Glutamatergic neuron (in vitro differentiated cells): ENCODE data around the gene RCBTB1. TPM values are rescaled to one million over a fixed set of nuclear protein-coding genes. Genes with fewer than 3 reads are reported as not detected.

Source experiments
- DNase-seq: peaks from one replicate; pipeline ENCODE4 v3.0.0; 2022
- H3K27ac Mint-ChIP-seq: one replicate; pipeline ENCODE4 v1.8.0; 2020; ENCODE audit warnings: mild to moderate bottlenecking, mixed read lengths, inconsistent platforms; ENCODE audit not compliant: unreplicated experiment
- H3K27me3 Mint-ChIP-seq: one replicate; pipeline ENCODE4 v1.8.0; 2020; ENCODE audit warnings: mild to moderate bottlenecking, moderate library complexity, mixed read lengths, inconsistent platforms; ENCODE audit not compliant: unreplicated experiment
- H3K36me3 Mint-ChIP-seq: one replicate; pipeline ENCODE4 v1.8.0; 2020; ENCODE audit warnings: mild to moderate bottlenecking, mixed read lengths, inconsistent platforms; ENCODE audit not compliant: unreplicated experiment
- H3K4me1 Mint-ChIP-seq: one replicate; pipeline ENCODE4 v1.8.0; 2020; ENCODE audit warnings: mild to moderate bottlenecking, low read depth, mixed read lengths, inconsistent platforms; ENCODE audit not compliant: unreplicated experiment
- H3K4me3 Mint-ChIP-seq: one replicate; pipeline ENCODE4 v1.8.0; 2020; ENCODE audit warnings: mild to moderate bottlenecking, mixed read lengths, inconsistent platforms; ENCODE audit not compliant: unreplicated experiment
- H3K9me3 Mint-ChIP-seq: one replicate; pipeline ENCODE4 v1.8.0; 2020; ENCODE audit warnings: mild to moderate bottlenecking, moderate library complexity, mixed read lengths, inconsistent platforms; ENCODE audit not compliant: unreplicated experiment
- total RNA-seq: library from RNA; stranded (reverse); fragmentation: NEBNext Ultra II Directional; extraction: Animal tissue kit (Norgen Biotek cat#: 25700); gene quantifications from one replicate; pipeline ENCODE4 v1.2.1, GENCODE V29; 2021; ENCODE audit not compliant: unreplicated experiment
- TF ChIP-seq, protein P1 (sequence below): fragments of 200-600 bp; sonication (generic); IDR thresholded peaks from one replicate; pipeline ENCODE4 v1.5.0; 2021; ENCODE audit not compliant: partially characterized antibody, unreplicated experiment

Gene RCBTB1
- total RNA-seq, 1 donor from 2014 or later, result 46.1 TPM

DNA sequence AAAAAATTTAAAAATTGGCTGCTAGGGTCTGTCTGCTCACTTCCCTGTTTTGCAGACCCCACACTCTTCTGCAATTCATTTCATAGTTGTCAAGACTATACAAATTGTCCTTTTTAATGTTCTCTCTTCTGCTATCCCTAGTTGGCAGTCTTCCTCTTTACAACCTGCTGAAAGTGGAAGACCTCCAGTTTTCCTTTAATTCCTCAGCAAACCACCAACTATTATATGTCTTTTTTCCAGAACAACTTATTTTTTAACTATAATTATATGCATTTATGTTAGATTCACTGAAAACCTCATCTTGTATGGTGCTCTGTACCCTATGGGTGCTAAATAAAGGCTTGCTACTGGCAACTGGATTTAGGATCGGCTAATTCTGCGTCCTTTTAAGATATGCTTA lies 90.7 kb downstream of the RCBTB1 start:
- Mint-ChIP-seq H3K4me1 (no peaks in the 10 kb centered on the region), H3K4me3 (peak overlapping the region; percentile 47), H3K36me3 (no peaks in the 10 kb centered on the region), H3K27me3 (peaks cover 5% of the 10 kb centered on the region), H3K9me3 (no peaks in the 10 kb centered on the region), H3K27ac (no peak overlapping the region)
- TF ChIP-seq, protein P1, sequence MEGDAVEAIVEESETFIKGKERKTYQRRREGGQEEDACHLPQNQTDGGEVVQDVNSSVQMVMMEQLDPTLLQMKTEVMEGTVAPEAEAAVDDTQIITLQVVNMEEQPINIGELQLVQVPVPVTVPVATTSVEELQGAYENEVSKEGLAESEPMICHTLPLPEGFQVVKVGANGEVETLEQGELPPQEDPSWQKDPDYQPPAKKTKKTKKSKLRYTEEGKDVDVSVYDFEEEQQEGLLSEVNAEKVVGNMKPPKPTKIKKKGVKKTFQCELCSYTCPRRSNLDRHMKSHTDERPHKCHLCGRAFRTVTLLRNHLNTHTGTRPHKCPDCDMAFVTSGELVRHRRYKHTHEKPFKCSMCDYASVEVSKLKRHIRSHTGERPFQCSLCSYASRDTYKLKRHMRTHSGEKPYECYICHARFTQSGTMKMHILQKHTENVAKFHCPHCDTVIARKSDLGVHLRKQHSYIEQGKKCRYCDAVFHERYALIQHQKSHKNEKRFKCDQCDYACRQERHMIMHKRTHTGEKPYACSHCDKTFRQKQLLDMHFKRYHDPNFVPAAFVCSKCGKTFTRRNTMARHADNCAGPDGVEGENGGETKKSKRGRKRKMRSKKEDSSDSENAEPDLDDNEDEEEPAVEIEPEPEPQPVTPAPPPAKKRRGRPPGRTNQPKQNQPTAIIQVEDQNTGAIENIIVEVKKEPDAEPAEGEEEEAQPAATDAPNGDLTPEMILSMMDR, result no peak
- no peak for DNase-seq

DNA sequence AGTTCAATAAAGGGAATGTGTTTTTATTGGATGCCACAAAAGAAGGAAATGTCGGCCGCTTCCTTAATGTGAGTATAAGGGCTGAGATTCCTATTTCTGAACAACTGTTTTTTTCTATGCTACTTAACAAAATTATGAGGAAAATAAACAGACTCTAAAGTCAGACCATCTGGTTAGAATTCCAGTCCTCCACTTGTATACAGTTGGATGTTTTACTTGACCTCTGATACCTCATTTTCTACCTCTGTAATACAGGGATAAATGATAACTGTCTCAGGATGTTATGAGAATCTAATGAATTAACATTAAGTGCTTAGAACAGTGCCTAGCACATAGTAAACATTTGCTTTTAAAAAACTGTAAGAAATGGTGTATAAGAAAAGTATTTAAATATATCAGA lies 96.8 kb downstream of the RCBTB1 start:
- Mint-ChIP-seq H3K4me3 (no peak overlapping the region), H3K27ac (no peak overlapping the region), H3K9me3 (no peaks in the 10 kb centered on the region), H3K27me3 (no peaks in the 10 kb centered on the region), H3K36me3 (no peaks in the 10 kb centered on the region), H3K4me1 (no peaks in the 10 kb centered on the region)
- TF ChIP-seq, protein P1, result no peak
- DNase-seq, result no peak

Other genes with a start within 250 kb of the RCBTB1 start
- gene CAB39L, start 141.5 kb downstream of the RCBTB1 start, total RNA-seq, result 7.7 TPM
- 7.7 TPM for gene SETDB2, start 141.3 kb downstream of the RCBTB1 start, total RNA-seq
- 4.3 TPM for gene PHF11, start 89.6 kb downstream of the RCBTB1 start, total RNA-seq
- gene ARL11, start 42.9 kb upstream of the RCBTB1 start, total RNA-seq, result not detected
- 26.4 TPM for gene EBPL, start 105.9 kb upstream of the RCBTB1 start, total RNA-seq
- 46.6 TPM for gene KPNA3, start 207.1 kb upstream of the RCBTB1 start, total RNA-seq